Ectodermal cell (in vitro differentiated cells): ENCODE measurements around the gene TMEM14C. TPM values are rescaled to one million over a fixed set of nuclear protein-coding genes. Genes with fewer than 3 reads are reported as not detected.
A peak's percentile ranks its signal among the peaks of the same experiment; 100 is the strongest.

Experiments used
- H3K27ac ChIP-seq: 2 replicates; pipeline ENCODE4 v1.7.0; 2013; ENCODE audit warnings: mild to moderate bottlenecking, low read depth, low read length; ENCODE audit not compliant: insufficient read depth, poor library complexity, severe bottlenecking
- H3K27me3 ChIP-seq: 2 replicates; pipeline ENCODE4 v1.7.0; 2013; ENCODE audit warnings: mild to moderate bottlenecking, low read length; ENCODE audit not compliant: insufficient read depth, control insufficient read depth, poor library complexity, severe bottlenecking
- H3K36me3 ChIP-seq: one replicate; pipeline ENCODE4 v1.7.0; 2013; ENCODE audit warnings: low read length; ENCODE audit not compliant: control insufficient read depth, insufficient read depth
- H3K4me1 ChIP-seq: one replicate; pipeline ENCODE4 v1.7.0; 2013; ENCODE audit warnings: low read length; ENCODE audit not compliant: control insufficient read depth, insufficient read depth
- H3K4me3 ChIP-seq: 2 replicates; pipeline ENCODE4 v1.7.0; 2013; ENCODE audit warnings: low read depth, low read length, control low read depth; ENCODE audit not compliant: insufficient read depth
- H3K9me3 ChIP-seq: 2 replicates; pipeline ENCODE4 v1.7.0; 2013; ENCODE audit warnings: mild to moderate bottlenecking, low read length, moderate library complexity; ENCODE audit not compliant: control insufficient read depth
- WGBS, 2 experiments: methylation state at CpG; one replicate each; pipeline ENCODE4 v1.1.7; 2013; ENCODE audit warnings: missing lambda C conversion rate in 2 of 2; 5-methylcytosine and 5-hydroxymethylcytosine counted together
- polyA plus RNA-seq, 4 experiments: library from polyadenylated mRNA; stranded (reverse); fragments of 50-300 nt; gene quantifications; one replicate each; pipeline ENCODE4 v1.2.3, GENCODE V29; 2013

TMEM14C gene
- polyA plus RNA-seq (2013, experiment 1 of 4): 138 TPM
- 145 TPM for polyA plus RNA-seq (2013, experiment 2 of 4)
- polyA plus RNA-seq (2013, experiment 3 of 4): 162 TPM
- 171 TPM for polyA plus RNA-seq (2013, experiment 4 of 4)

DNA sequence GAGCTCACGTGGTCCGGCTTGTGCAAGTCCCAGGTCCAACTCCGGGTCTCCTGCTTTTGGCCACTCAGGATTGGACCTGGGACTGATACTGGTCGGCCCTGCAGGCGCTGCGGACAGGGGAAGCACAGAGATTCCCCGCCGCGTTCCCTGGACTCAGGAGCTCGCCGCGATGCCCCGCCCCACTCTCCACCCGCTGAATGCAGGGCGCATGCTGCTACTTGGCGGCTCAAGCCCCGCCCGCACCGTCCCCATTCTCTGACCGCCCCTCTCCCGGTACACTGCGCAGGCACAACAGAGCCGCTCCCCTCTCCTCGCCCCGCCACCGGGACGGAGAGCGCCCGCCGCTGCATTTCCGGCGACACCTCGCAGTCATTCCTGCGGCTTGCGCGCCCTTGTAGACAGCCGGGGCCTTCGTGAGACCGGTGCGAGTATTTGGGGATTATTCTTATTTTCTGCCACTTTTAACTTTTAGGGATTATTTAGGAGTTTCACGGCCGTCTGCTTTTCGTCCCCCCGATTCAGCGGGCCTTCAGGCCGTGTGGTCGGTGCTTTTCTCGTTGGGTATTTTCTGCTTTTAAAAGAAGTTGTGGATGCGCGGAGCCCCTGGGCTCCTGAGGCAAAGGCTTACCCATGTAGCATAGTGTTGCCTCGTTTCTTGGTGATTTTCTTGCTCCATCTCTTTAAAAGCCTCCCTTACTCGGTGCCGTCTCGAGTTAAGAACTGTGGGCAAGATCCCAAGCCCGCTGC, at the start of gene TMEM14C:
TMEM14C (plus strand) TSS at position 251 of the 747 bp plus-strand sequence. CDS start 1,544 bp downstream, outside the sequence.
- Histone ChIP-seq H3K4me3 (peak within 1 kb of the TSS; percentile 51), H3K36me3 (peaks cover 6% of the 10 kb centered on the region), H3K27me3 (no peaks in the 10 kb centered on the region), H3K4me1 (peaks cover 17% of the 10 kb centered on the region), H3K9me3 (no peaks in the 10 kb centered on the region), H3K27ac (peak within 1 kb of the TSS; percentile 73)
- 0 to 1% methylated on average over 52 to 55 of the region's 55 CpGs for WGBS, 2 experiments

DNA sequence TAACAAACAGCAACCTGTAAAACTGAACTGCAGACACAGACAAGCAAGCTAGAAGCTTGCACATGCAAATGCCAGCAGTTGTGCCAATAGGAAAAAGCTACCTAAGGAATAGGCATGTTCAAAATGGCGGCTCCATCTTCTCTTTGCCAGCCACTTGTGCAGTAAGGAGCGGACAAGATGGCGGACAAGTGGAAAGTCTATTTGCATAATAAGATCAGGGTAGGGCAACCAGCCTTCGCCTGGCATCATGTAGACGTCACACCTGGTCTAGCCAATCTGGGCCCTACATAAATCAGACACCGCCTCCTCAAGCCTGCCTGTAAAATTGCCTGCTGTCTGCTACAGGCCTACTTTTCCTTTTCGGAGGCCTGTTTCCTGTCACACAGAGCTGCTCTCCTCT, 46.5 kb upstream of the TMEM14C start:
- H3K27me3 ChIP-seq: no peaks in the 10 kb centered on the region
- 92 to 94% methylated on average over 7 of the region's 7 CpGs for WGBS, 2 experiments
- H3K27ac ChIP-seq: no peak overlapping the region
- no peaks in the 10 kb centered on the region for H3K9me3 ChIP-seq
- no peak overlapping the region for H3K4me3 ChIP-seq
- no peaks in the 10 kb centered on the region for H3K36me3 ChIP-seq
- no peaks in the 10 kb centered on the region for H3K4me1 ChIP-seq

DNA sequence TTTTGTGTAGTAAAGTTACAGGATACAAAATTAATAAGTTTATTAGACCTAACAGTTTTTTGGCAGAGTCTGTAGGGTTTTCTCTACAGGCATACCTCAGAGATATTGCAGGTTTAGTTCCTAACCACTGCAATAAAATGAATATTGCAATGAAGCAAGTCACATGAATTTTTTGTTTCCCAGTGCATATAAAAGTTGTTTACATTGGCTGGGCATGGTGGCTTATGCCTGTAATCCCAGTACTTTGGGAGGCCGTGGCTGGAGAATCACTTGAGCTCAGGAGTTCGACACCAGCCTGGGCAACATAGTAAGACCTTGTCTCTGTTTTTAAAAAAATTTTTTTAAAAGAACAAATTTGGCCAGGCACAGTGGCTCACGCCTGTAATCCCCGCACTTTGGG, 44.4 kb upstream of the TMEM14C start:
- Histone ChIP-seq H3K36me3 (no peaks in the 10 kb centered on the region), H3K4me1 (no peaks in the 10 kb centered on the region), H3K9me3 (no peaks in the 10 kb centered on the region), H3K27me3 (no peaks in the 10 kb centered on the region), H3K27ac (no peak overlapping the region), H3K4me3 (no peak overlapping the region)
- WGBS, 2 experiments: 93 to 96% methylated on average over 4 of the region's 4 CpGs

DNA sequence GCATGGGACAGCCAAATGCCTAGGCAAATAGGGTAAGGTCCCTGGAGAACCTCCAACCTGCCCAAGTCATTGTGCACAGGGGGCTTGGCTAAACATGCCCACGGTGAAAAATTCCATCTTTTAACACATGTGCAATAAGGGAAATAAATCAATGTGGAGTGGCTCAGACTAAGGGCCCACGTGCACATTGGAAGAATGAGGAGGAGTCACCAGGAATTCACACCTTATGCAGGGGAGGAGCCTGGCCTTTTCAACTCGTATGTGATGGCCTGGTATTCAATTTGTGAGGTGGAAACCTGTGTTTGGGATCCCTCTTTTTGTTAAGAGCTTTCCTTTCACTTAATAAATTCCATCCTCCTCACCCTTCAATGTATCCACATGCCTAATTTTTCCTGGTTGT, 41.1 kb upstream of the TMEM14C start:
- 85 to 88% methylated on average over 3 of the region's 3 CpGs for WGBS, 2 experiments

DNA sequence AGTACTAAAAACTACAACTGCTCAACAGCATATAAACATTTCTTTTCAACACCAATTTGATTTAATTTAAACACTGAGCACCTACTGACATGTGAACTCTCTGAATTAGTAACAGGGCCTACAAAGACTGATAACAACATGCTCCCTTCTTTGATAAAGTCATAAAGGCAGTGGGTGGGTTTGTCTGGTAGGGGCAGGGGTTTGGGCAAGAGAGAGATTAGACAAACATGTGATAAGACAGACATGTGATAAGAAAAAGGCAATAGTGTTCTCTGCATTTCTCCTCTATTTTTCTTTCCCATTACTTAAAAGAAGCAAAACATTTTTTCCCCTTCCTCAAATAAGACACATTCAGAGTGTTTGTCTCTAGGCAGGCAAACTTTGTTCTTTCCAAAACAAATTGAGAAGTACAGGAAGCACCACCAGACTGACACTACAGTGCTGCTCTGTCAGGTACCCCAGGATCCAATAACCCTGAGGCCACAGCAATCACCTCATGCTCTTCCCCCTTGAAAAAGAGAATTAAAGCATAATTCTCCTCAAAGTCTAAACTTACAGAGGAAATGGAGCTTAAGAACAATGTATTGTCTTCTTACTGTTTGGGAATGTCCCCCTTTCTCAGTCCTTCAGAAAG, 40.4 kb upstream of the TMEM14C start:
- Histone ChIP-seq H3K4me1 (no peaks in the 10 kb centered on the region), H3K27me3 (no peaks in the 10 kb centered on the region), H3K4me3 (no peak overlapping the region), H3K9me3 (no peaks in the 10 kb centered on the region), H3K36me3 (no peaks in the 10 kb centered on the region), H3K27ac (no peak overlapping the region)

More for the DNA sequence above, 41.1 kb upstream of the TMEM14C start:
- no peak overlapping the region for H3K27ac ChIP-seq
- no peaks in the 10 kb centered on the region for H3K36me3 ChIP-seq
- H3K27me3 ChIP-seq: no peaks in the 10 kb centered on the region
- no peaks in the 10 kb centered on the region for H3K4me1 ChIP-seq
- no peaks in the 10 kb centered on the region for H3K9me3 ChIP-seq
- H3K4me3 ChIP-seq: no peak overlapping the region

DNA sequence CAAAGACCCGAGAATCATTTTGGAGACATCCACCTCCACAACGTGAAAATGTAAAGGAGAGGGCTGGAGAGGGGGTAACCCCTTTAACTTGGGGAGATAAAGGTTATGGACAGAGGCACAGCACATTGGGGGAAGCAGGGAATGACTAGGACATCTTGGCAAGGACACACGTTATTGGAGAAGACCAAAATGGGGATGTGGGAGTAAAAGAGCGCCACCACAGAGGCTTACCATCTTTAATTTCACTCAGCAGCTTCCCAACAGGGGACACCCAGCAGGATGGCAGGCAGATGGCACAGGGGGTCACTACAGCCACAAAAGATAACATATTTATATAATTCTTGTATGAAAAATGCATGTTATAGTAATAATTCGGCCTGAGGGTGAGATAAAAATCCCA, 38.3 kb upstream of the TMEM14C start:
- H3K9me3 ChIP-seq: no peaks in the 10 kb centered on the region
- H3K27me3 ChIP-seq: no peaks in the 10 kb centered on the region
- WGBS, 2 experiments: 89 to 90% methylated on average over 5 of the region's 5 CpGs
- no peak overlapping the region for H3K27ac ChIP-seq
- no peaks in the 10 kb centered on the region for H3K4me1 ChIP-seq
- H3K4me3 ChIP-seq: no peak overlapping the region
- no peaks in the 10 kb centered on the region for H3K36me3 ChIP-seq

DNA sequence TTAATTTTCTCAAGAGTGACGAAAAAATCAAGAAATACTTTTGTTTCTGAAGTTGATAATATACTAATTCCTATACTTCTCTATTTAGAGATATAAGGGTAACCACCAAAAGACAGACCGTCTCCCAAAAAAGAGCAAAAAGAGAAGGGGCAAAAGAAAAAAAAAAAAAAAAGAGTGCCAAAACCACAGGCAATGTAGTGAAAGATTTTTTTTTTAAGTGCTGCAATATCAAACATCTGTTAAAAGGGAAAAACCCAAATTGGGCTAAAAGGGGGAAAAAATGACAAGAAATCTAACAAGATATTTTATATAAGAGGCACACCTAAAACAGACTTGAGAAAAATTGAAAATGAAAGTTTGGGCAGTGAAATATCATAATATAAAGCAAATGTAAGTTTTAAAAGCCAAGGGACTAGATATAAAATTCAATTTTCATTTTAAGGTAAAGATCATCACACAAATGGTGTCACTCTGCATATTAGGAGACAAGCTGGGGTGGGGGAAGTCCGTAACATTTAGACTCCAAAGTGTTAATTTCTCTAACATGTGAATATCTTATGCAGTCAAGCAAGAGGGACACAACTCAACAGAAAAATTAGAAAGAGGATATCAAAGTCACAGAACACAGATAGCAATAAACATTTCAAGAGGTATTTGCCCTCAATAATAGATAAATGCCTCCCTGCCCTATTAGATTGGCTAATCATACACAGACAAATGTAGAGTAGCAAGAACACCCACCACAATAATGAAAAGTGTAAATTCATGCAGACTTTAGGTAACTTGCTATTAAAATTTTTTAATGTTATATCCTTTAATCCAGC, 37.6 kb upstream of the TMEM14C start:
- no peak overlapping the region for H3K4me3 ChIP-seq
- 83 to 91% methylated on average over 1 to 3 of the region's 3 CpGs for WGBS, 2 experiments
- no peaks in the 10 kb centered on the region for H3K36me3 ChIP-seq

DNA sequence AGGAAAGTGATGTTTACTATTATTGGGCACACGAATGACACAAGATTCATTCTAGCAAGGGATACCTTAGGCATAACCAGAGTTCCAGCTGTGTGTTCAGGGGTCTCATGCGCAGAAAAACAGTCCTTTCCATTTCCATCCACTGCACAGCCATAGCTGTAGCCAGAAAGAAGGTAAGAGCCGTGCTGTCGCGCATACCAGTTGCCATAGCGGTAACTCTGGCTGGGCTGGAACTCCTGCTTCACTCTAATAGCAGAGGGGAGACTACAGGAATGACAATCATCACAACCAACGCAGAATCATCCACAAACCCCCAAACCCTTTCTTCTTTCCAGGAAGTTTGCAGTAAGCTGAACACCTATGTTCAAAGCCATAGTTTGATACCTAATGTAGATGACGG, 36.0 kb upstream of the TMEM14C start:
- Histone ChIP-seq H3K36me3 (no peaks in the 10 kb centered on the region), H3K27me3 (no peaks in the 10 kb centered on the region), H3K4me1 (peaks cover 9% of the 10 kb centered on the region), H3K27ac (no peak overlapping the region), H3K9me3 (no peaks in the 10 kb centered on the region), H3K4me3 (no peak overlapping the region)
- 87 to 93% methylated on average over 7 to 8 of the region's 8 CpGs for whole genome bisulfite sequencing, 2 experiments

More for the DNA sequence above, 37.6 kb upstream of the TMEM14C start:
- H3K4me1 ChIP-seq: no peaks in the 10 kb centered on the region
- no peaks in the 10 kb centered on the region for H3K27me3 ChIP-seq
- no peak overlapping the region for H3K27ac ChIP-seq
- H3K9me3 ChIP-seq: no peaks in the 10 kb centered on the region

DNA sequence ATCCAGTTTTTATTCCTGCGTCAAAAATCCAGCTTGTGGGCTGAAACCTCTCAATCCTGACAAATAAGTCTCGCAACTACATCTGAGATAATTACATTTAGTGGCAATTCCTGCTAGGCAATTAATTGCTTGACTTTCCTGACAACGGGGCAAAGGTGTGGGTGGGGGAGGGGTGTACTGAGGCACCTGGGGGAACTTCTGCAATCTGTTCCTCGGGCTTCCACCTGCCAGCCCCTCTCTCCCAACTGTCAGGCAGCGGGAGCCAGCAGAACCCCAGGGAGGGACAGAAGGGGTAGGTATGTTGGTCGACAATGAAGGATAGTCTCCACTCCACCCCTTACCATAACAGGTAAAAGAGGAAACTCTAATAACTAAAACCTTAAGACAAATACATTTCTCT, 35.3 kb upstream of the TMEM14C start:
- Histone ChIP-seq H3K27me3 (no peaks in the 10 kb centered on the region), H3K4me1 (peaks cover 9% of the 10 kb centered on the region), H3K9me3 (no peaks in the 10 kb centered on the region), H3K27ac (no peak overlapping the region), H3K4me3 (no peak overlapping the region), H3K36me3 (no peaks in the 10 kb centered on the region)
- WGBS, 2 experiments: 56 to 66% methylated on average over 6 of the region's 6 CpGs
